ENCODE results near the gene RAC2.

RAC2 gene

DNA sequence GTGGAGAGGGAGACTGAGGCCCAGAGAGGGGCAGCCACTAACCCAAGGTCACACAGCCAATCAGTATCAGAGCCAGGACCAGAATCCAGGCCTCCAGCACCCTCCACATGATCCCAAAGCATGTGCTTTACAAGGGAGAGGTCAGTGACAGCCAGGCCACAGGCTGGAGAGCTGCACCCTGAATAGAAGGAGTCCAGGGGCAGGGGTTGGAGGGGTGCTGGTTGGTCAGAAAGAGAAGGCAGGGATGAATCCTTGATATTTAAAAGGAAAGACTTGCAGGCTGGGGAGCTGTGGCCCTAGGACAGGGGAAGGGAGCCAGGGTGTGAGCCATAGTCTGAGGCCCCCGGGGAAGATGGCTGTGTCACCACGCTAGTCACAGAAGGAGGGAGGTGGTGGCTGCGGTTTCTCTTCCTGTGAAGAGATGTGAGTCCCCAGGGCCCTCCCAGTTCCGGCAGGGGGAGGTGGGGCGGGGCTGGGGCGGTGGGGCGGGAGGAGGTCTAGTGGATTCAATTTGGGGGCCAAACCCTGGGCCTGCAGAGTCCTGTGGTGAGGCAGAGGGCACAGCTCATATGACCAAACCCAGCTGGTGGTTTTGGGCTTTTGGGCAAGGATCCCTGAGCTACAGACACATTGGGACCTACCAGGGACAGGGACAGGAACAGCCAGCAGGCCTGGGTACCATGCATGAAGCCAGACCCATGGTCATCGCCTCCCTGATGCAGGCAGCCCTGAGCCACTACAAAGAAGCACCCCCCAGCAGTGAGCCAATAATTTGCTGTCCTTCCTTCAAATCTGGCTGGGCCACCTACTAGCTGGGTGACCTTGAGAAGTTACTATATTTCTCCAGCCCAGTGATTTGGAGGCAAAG lies 14.0 kb downstream of the RAC2 start:
- Histone ChIP-seq H3K9ac (ENCODE audit: low read length) (peak overlapping the region; percentile 88), H3K4me2 (ENCODE audit: low read length) (peak overlapping the region; percentile 72), H3K4me1 (ENCODE audit: low read length) (peaks cover 88% of the 10 kb centered on the region)

DNA sequence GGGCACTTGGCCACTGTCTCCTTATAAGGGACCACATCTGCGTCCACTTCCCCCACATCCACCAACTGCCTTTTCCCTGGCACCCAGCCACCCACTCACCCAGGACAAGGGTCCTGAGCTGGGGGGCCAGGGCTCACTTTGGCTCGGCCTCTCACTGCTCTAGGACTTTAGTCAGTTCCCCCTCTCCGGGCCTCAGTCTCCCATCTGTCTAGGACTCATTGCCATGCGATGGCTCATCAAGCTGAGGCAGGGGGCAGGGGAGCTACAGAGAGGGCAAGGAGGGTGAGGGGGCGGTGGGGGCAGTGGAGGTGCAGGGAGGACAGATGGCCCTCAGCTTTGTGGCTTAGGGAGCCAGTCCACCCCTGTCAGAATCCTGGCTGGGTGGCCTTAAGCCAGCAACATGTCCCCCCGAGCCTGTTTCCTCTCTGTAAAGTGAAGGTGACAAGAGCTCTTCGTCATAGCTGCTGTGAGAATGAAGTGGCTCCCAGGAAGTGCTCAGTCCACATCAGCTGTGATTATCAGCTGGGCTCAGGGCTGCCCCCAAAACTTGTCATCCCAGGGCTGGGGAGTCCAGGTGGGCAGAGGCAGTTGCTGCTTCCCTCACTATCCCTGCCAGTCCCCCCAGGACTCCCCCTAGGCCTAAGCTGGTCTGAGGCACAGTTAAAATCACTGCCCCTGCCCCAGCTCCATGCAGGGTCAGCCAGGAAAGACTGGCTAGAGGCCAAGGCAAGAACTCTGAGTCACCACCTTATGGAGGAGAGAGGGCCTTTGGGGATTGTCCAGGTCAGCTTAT lies 14.9 kb downstream of the RAC2 start:
- peak overlapping the region; percentile 48 for H3K4me3 ChIP-seq (ENCODE audit: low read length)
- peaks cover 89% of the 10 kb centered on the region for H3K4me1 ChIP-seq (ENCODE audit: low read length)

More for the DNA sequence above, 14.0 kb downstream of the RAC2 start:
- peaks cover 38% of the 10 kb centered on the region for H4K20me1 ChIP-seq (ENCODE audit: insufficient read depth, low read length)
- H3K79me2 ChIP-seq (ENCODE audit: low read length) = peaks cover 63% of the 10 kb centered on the region
- no peak overlapping the region for H2AFZ ChIP-seq (ENCODE audit: low read depth, low read length)
- peaks cover 78% of the 10 kb centered on the region for H3K36me3 ChIP-seq (replicated peaks; ENCODE audit: low read depth, low read length)
- no peaks in the 10 kb centered on the region for H3K27me3 ChIP-seq (ENCODE audit: low read depth, low read length)
- TF ChIP-seq, protein P1, sequence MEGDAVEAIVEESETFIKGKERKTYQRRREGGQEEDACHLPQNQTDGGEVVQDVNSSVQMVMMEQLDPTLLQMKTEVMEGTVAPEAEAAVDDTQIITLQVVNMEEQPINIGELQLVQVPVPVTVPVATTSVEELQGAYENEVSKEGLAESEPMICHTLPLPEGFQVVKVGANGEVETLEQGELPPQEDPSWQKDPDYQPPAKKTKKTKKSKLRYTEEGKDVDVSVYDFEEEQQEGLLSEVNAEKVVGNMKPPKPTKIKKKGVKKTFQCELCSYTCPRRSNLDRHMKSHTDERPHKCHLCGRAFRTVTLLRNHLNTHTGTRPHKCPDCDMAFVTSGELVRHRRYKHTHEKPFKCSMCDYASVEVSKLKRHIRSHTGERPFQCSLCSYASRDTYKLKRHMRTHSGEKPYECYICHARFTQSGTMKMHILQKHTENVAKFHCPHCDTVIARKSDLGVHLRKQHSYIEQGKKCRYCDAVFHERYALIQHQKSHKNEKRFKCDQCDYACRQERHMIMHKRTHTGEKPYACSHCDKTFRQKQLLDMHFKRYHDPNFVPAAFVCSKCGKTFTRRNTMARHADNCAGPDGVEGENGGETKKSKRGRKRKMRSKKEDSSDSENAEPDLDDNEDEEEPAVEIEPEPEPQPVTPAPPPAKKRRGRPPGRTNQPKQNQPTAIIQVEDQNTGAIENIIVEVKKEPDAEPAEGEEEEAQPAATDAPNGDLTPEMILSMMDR (IDR thresholded peaks at IDR 0.05; ENCODE audit: low read depth, low read length) = no peak
- no peak for TF ChIP-seq EZH2phosphoT487 (IDR thresholded peaks at IDR 0.05; ENCODE audit: low read depth)
- peak overlapping the region; percentile 94 for H3K27ac ChIP-seq (ENCODE audit: low read length)
- peak overlapping the region; percentile 48 for H3K4me3 ChIP-seq (ENCODE audit: low read length)
- H3K9me3 ChIP-seq (ENCODE audit: insufficient read depth, low read length) = no peaks in the 10 kb centered on the region

DNA sequence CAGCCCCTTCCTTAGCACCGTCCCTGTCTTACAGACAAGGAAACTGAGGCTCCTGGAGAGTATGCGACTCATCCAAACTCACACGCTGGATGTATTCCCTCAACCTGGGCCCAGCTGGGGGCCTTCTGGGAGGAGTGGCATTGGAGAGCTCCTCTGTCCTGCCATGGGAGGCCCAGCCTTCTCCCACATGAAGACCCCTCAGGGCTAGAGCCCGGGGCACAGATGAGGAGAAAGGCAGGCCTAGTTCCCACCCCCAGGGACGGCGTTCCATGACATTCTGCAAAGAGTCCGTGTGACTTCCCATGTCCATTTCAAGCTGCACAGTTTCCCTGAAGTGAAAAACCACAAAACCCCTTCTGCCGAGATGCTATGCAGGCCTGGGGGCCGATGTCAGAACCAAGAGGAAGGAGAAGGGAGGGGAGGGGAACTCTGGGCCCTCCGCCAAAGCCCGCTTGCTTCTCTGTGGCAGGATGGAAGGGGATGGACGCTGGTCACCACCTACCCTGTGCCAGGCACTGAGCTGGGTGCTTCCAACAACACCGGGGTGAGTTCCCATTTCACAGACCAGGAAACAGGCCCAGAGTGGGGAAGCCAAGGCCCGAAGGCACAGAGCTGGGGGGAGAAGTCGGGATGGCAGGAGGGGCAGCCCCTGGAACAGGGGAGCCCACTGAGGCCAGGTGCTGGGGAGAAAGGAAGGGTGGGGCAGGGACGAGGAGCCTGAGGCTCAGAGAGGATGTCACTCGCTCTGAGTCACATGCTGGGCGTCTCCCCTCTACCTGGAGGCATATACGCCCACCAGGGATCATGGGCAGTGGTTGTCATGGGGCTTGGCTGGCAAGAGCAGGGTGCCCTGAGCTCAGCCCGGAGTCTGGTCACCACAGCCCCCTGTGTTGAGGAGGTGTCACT lies 15.7 kb downstream of the RAC2 start:
- H2AFZ ChIP-seq (ENCODE audit: low read depth, low read length) = no peak overlapping the region
- H3K27me3 ChIP-seq (ENCODE audit: low read depth, low read length) = no peaks in the 10 kb centered on the region
- peaks cover 76% of the 10 kb centered on the region for H3K36me3 ChIP-seq (replicated peaks; ENCODE audit: low read depth, low read length)
- peak overlapping the region; percentile 72; the same call in 1 of the 2 replicates for H3K4me2 ChIP-seq (ENCODE audit: low read length)
- no peak for TF ChIP-seq EZH2phosphoT487 (IDR thresholded peaks at IDR 0.05; ENCODE audit: low read depth)
- TF ChIP-seq, protein P1 (IDR thresholded peaks at IDR 0.05; ENCODE audit: low read depth, low read length) = no peak
- H3K79me2 ChIP-seq (ENCODE audit: low read length) = peaks cover 58% of the 10 kb centered on the region
- peak overlapping the region; percentile 94 for H3K27ac ChIP-seq (ENCODE audit: low read length)
- no peak overlapping the region for H3K4me3 ChIP-seq (ENCODE audit: low read length)
- peaks cover 22% of the 10 kb centered on the region for H4K20me1 ChIP-seq (ENCODE audit: insufficient read depth, low read length)
- H3K9me3 ChIP-seq (ENCODE audit: insufficient read depth, low read length) = no peaks in the 10 kb centered on the region
- H3K9ac ChIP-seq (ENCODE audit: low read length) = peak overlapping the region; percentile 88; the same call in 1 of the 2 replicates
- peaks cover 89% of the 10 kb centered on the region for H3K4me1 ChIP-seq (ENCODE audit: low read length)

More for the DNA sequence above, 14.9 kb downstream of the RAC2 start:
- Histone ChIP-seq H3K79me2 (ENCODE audit: low read length) (peaks cover 60% of the 10 kb centered on the region), H2AFZ (ENCODE audit: low read depth, low read length) (no peak overlapping the region), H3K27me3 (ENCODE audit: low read depth, low read length) (no peaks in the 10 kb centered on the region), H3K9me3 (ENCODE audit: insufficient read depth, low read length) (no peaks in the 10 kb centered on the region), H3K9ac (ENCODE audit: low read length) (peak overlapping the region; percentile 88), H3K27ac (ENCODE audit: low read length) (peak overlapping the region; percentile 94), H4K20me1 (ENCODE audit: insufficient read depth, low read length) (peaks cover 30% of the 10 kb centered on the region), H3K4me2 (ENCODE audit: low read length) (peak overlapping the region; percentile 72), H3K36me3 (replicated peaks; ENCODE audit: low read depth, low read length) (peaks cover 78% of the 10 kb centered on the region)
- TF ChIP-seq EZH2phosphoT487 (IDR thresholded peaks at IDR 0.05; ENCODE audit: low read depth) = no peak
- TF ChIP-seq, protein P1 (IDR thresholded peaks at IDR 0.05; ENCODE audit: low read depth, low read length) = no peak
